GM12891 (cell line): ENCODE data around the gene SF3B5.

Experiments used
- PAX5 ChIP-seq: IDR thresholded peaks from 2 replicates; pipeline ENCODE4 v1.6.1; 2011; ENCODE audit warnings: low read length, moderate library complexity, mild to moderate bottlenecking; ENCODE audit not compliant: insufficient read depth, severe bottlenecking
- POLR2A ChIP-seq: IDR thresholded peaks from 2 replicates; pipeline ENCODE4 v1.6.1; 2011; ENCODE audit warnings: low read depth, low read length, control low read depth
- POLR2AphosphoS5 ChIP-seq: IDR thresholded peaks from 2 replicates; pipeline ENCODE4 v1.6.1; 2011; ENCODE audit warnings: low read depth, low read length, control low read depth
- SPI1 ChIP-seq: IDR thresholded peaks from 2 replicates; pipeline ENCODE4 v1.6.1; 2011; ENCODE audit warnings: low read depth, low read length, control low read depth
- TAF1 ChIP-seq: IDR thresholded peaks from 2 replicates; pipeline ENCODE4 v1.6.1; 2011; ENCODE audit warnings: low read depth, low read length, control low read depth

DNA sequence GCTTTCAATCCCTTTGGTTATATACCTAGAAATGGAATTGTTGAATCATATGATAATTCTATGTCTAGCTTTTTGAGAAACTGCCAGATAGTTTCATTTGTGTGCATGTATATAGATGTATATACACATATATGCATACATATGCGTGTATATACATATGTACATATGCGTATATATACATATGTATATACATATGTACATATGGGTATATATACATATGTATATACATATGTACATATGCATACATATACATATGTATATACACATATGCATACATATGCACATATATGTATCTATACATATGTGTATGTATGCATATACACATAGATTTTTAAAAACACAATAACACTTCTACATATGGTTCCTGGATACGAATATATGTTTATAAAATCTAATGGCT lies 8.4 kb downstream of the SF3B5 start:
- TF ChIP-seq POLR2A (no peak), PAX5 (no peak), POLR2AphosphoS5 (no peak), SPI1 (no peak), TAF1 (no peak)
